OCI-LY1 (cell line): ENCODE measurements around the gene WHRN.

ENCODE experiments used
- EZH2 ChIP-seq: fragments of 200-600 bp; sonication (generic), shearing (Covaris generic); IDR thresholded peaks from 2 replicates; pipeline ENCODE4 v1.8.0; 2017; ENCODE audit warnings: borderline replicate concordance, mixed run types, mild to moderate bottlenecking, antibody characterized with exemption, low read length, moderate library complexity, mixed read lengths
- TF ChIP-seq, protein P1 (sequence below): fragments of 200-600 bp; sonication (generic), shearing (Covaris generic); IDR thresholded peaks from 2 replicates; pipeline ENCODE4 v1.5.1; 2017; ENCODE audit warnings: mild to moderate bottlenecking, antibody characterized with exemption, low read length, moderate library complexity, mixed read lengths

DNA sequence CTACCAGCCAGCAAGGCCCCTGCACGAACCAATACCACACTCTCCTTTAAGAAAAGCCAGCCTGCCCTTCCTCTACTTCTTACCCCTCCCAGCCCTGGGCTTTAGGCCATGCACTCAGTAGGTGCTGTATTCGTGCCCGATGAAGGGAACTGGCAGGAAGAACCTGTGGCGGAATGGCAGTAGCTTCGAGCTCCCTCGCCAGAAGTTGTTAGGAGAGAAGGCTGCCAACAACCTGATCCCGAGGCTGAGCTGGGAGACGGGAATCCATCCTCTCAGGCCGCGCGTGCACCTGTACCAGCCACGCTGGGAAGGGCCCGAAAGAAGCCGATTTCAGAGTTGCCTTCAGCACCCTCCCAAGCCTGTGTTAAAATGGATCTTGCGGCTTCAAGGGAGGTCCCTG, 72.2 kb downstream of the WHRN start:
- TF ChIP-seq, protein P1, sequence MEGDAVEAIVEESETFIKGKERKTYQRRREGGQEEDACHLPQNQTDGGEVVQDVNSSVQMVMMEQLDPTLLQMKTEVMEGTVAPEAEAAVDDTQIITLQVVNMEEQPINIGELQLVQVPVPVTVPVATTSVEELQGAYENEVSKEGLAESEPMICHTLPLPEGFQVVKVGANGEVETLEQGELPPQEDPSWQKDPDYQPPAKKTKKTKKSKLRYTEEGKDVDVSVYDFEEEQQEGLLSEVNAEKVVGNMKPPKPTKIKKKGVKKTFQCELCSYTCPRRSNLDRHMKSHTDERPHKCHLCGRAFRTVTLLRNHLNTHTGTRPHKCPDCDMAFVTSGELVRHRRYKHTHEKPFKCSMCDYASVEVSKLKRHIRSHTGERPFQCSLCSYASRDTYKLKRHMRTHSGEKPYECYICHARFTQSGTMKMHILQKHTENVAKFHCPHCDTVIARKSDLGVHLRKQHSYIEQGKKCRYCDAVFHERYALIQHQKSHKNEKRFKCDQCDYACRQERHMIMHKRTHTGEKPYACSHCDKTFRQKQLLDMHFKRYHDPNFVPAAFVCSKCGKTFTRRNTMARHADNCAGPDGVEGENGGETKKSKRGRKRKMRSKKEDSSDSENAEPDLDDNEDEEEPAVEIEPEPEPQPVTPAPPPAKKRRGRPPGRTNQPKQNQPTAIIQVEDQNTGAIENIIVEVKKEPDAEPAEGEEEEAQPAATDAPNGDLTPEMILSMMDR = no peak
- no peak for TF ChIP-seq EZH2
